ENCODE results near the gene EPC1. TPM values are rescaled to one million over a fixed set of nuclear protein-coding genes. Genes with fewer than 3 reads are reported as not detected.

The EPC1 gene
- total RNA-seq, 4 donors from 2014 or later: 25.0 to 37.9 (median 29.3) TPM

- intact Hi-C loops (cut with DNase I; ENCODE audit: low total_unique reads) (loop anchor here (2.0 to 10.0 kb wide), 4 partner anchors 67 to 578 kb away; partner anchors contain the start of genes ARHGAP12, CCDC7 and ITGB1), in situ Hi-C loops (cut with MboI; ENCODE audit: low sequenced_read_pairs in 4 of 4) (loop anchor here in 2 of 4 donors (5.0 to 10.0 kb wide), 4 partner anchors 63 to 325 kb away; partner anchors contain the start of genes CCDC7 (in 1 of the 2) and KIF5B (in 1 of the 2))
- no peak for DNase-seq
- H3K4me3 ChIP-seq: peak overlapping the region; percentile 66 to 88 (median 78)
- no peaks in the 10 kb centered on the region for H3K27me3 ChIP-seq
- H3K9me3 ChIP-seq: no peaks in the 10 kb centered on the region
- peaks cover 30 to 33% of the 10 kb centered on the region in 2 donors for H3K4me1 ChIP-seq
- TF ChIP-seq POLR2A (IDR thresholded peaks at IDR 0.05) (no peak), CTCF (IDR thresholded peaks at IDR 0.05 in 4 of 5, conservative IDR thresholded peaks at IDR 0.05 in 1 of 5) (no peak)
- no peaks in the 10 kb centered on the region for H3K36me3 ChIP-seq
- peak overlapping the region; percentile 80 to 93 (median 84) for H3K27ac ChIP-seq
- ATAC-seq: peak; percentile 51 to 59
Measured at GRCh38 chr10:32379318-32379949, 32.5 kb upstream of the EPC1 start.

- peak overlapping the region; percentile 66 to 88 (median 78) for H3K4me3 ChIP-seq
- DNase-seq (peak; percentile 93 to 95), ATAC-seq (peak; percentile 94 to 96)
- no peaks in the 10 kb centered on the region for H3K27me3 ChIP-seq
- intact Hi-C loops (cut with DNase I; ENCODE audit: low total_unique reads) (loop anchor here (2.0 to 10.0 kb wide), 4 partner anchors 68 to 579 kb away; partner anchors contain the start of genes ARHGAP12, CCDC7 and ITGB1), in situ Hi-C loops (cut with MboI; ENCODE audit: low sequenced_read_pairs in 4 of 4) (loop anchor here in 2 of 4 donors (5.0 to 10.0 kb wide), 4 partner anchors 64 to 324 kb away; partner anchors contain the start of genes CCDC7 (in 1 of the 2) and KIF5B (in 1 of the 2))
- H3K4me1 ChIP-seq: peaks cover 30 to 37% of the 10 kb centered on the region in 2 donors
- H3K9me3 ChIP-seq: no peaks in the 10 kb centered on the region
- H3K36me3 ChIP-seq: no peaks in the 10 kb centered on the region
- TF ChIP-seq CTCF (IDR thresholded peaks at IDR 0.05 in 4 of 5, conservative IDR thresholded peaks at IDR 0.05 in 1 of 5): peak in 1 of 5 experiments; percentile 9
- TF ChIP-seq POLR2A (IDR thresholded peaks at IDR 0.05): peak; percentile 34 to 55
- H3K27ac ChIP-seq: peak overlapping the region; percentile 80 to 93 (median 84)
Measured at GRCh38 chr10:32378363-32379317, 31.7 kb upstream of the EPC1 start.

- Histone ChIP-seq H3K36me3 (no peaks in the 10 kb centered on the region), H3K27ac (peak overlapping the region; percentile 80 to 93 (median 84)), H3K27me3 (no peaks in the 10 kb centered on the region), H3K4me3 (peak overlapping the region; percentile 66 to 88 (median 78)), H3K4me1 (peaks cover 30 to 37% of the 10 kb centered on the region in 2 donors), H3K9me3 (no peaks in the 10 kb centered on the region)
- intact Hi-C loops (cut with DNase I; ENCODE audit: low total_unique reads) (loop anchor here (1.0 to 10.0 kb wide), 5 partner anchors 30 to 580 kb away; partner anchors contain the start of genes ARHGAP12, CCDC7, EPC1 and ITGB1), in situ Hi-C loops (cut with MboI; ENCODE audit: low sequenced_read_pairs in 4 of 4) (loop anchor here in 2 of 4 donors (5.0 to 10.0 kb wide), 4 partner anchors 65 to 323 kb away; partner anchors contain the start of genes CCDC7 (in 1 of the 2) and KIF5B (in 1 of the 2))
- ATAC-seq (peak; percentile 10 to 25), DNase-seq (peak; percentile 4 to 33)
- TF ChIP-seq POLR2A (IDR thresholded peaks at IDR 0.05) (no peak), CTCF (IDR thresholded peaks at IDR 0.05 in 4 of 5, conservative IDR thresholded peaks at IDR 0.05 in 1 of 5) (peak in 1 of 5 experiments; percentile 26)
Measured at GRCh38 chr10:32377458-32378259, 30.7 kb upstream of the EPC1 start.

All from gastrocnemius medialis (tissue), 4 donors.